Peyer's patch (tissue), 4 donors: ENCODE results near the gene ACTA1.

ENCODE experiments used
- POLR2A ChIP-seq, 2 donors: fragments of 450-650 bp; IDR thresholded peaks; one replicate each; pipeline ENCODE4 v1.5.1; 2017; ENCODE audit warnings: antibody characterized with exemption in 2 of 2, mild to moderate bottlenecking in 2 of 2, moderate library complexity in 2 of 2
- TF ChIP-seq, protein P1 (sequence below), 6 experiments: fragments of 450-650 bp in 4 of 6; fragments of 200-600 bp in 2 of 6; sonication (generic) in 1 of 6; IDR thresholded peaks; one replicate each; pipeline ENCODE4 v1.5.1; 2017 to 2019; ENCODE audit warnings: antibody characterized with exemption in 6 of 6, mild to moderate bottlenecking in 3 of 6, moderate library complexity in 1 of 6

DNA sequence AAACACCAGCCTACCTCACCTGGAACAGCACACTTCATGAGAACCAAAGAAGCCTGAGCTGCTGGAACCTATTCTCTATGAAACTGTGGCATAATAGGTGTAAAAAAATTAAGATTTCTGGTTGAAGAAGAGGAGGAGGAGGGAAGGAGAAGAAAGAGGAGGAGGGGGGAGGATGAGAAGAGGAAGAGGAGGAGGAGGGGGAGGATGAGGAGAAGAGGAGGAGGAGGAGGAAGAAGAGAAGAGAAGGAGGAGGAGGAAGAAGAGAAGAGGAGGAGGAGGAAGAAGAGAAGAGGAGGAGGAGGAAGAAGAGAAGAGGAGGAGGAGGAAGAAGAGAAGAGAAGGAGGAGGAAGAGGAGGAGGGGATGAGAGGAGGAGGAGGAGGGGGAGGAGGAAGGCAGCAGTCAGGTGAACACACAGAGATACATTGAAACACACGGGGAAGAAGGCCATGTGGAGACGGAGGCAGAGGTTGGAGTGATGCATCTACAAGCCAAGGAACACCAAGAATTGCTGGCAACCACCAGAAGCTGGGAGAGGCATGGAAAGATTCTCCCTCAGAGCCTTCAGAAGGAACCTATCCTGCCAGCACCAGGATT is 8.2 kb downstream of the ACTA1 start:
- TF ChIP-seq, protein P1, sequence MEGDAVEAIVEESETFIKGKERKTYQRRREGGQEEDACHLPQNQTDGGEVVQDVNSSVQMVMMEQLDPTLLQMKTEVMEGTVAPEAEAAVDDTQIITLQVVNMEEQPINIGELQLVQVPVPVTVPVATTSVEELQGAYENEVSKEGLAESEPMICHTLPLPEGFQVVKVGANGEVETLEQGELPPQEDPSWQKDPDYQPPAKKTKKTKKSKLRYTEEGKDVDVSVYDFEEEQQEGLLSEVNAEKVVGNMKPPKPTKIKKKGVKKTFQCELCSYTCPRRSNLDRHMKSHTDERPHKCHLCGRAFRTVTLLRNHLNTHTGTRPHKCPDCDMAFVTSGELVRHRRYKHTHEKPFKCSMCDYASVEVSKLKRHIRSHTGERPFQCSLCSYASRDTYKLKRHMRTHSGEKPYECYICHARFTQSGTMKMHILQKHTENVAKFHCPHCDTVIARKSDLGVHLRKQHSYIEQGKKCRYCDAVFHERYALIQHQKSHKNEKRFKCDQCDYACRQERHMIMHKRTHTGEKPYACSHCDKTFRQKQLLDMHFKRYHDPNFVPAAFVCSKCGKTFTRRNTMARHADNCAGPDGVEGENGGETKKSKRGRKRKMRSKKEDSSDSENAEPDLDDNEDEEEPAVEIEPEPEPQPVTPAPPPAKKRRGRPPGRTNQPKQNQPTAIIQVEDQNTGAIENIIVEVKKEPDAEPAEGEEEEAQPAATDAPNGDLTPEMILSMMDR (IDR thresholded peaks at IDR 0.05), result no peak
- TF ChIP-seq POLR2A (IDR thresholded peaks at IDR 0.05), result no peak
